ENCODE results near the gene TRAP1.

Gene TRAP1

GRCh38 chr16:3745751-3746355 is 28.5 kb upstream of the TRAP1 start:
- no peaks in the 10 kb centered on the region for H3K9me3 Mint-ChIP-seq
- intact Hi-C loops (cut with micrococcal nuclease): no loop called here
- no peak overlapping the region for H3K4me3 Mint-ChIP-seq
- H3K4me1 Mint-ChIP-seq (ENCODE audit: low read depth): no peaks in the 10 kb centered on the region
- H3K36me3 Mint-ChIP-seq (ENCODE audit: low read depth): peaks cover 99% of the 10 kb centered on the region
- H3K27ac Mint-ChIP-seq: no peak overlapping the region
- H3K27me3 Mint-ChIP-seq: no peaks in the 10 kb centered on the region

GRCh38 chr16:3744018-3744417 is 26.7 kb upstream of the TRAP1 start:
- intact Hi-C loops (cut with micrococcal nuclease): no loop called here
- peaks cover 100% of the 10 kb centered on the region for H3K36me3 Mint-ChIP-seq (ENCODE audit: low read depth)
- H3K27ac Mint-ChIP-seq: no peak overlapping the region
- H3K9me3 Mint-ChIP-seq: no peaks in the 10 kb centered on the region
- no peaks in the 10 kb centered on the region for H3K27me3 Mint-ChIP-seq
- H3K4me3 Mint-ChIP-seq: no peak overlapping the region
- no peaks in the 10 kb centered on the region for H3K4me1 Mint-ChIP-seq (ENCODE audit: low read depth)

- H3K27me3 Mint-ChIP-seq: no peaks in the 10 kb centered on the region
- intact Hi-C loops (cut with micrococcal nuclease): no loop called here
- peaks cover 100% of the 10 kb centered on the region for H3K36me3 Mint-ChIP-seq (ENCODE audit: low read depth)
- H3K4me3 Mint-ChIP-seq: no peak overlapping the region
- H3K27ac Mint-ChIP-seq: no peak overlapping the region
- H3K4me1 Mint-ChIP-seq (ENCODE audit: low read depth): peaks cover 7% of the 10 kb centered on the region
- no peaks in the 10 kb centered on the region for H3K9me3 Mint-ChIP-seq
Measured at GRCh38 chr16:3740934-3741333, 23.6 kb upstream of the TRAP1 start.

- peaks cover 100% of the 10 kb centered on the region for H3K36me3 Mint-ChIP-seq (ENCODE audit: low read depth)
- no peaks in the 10 kb centered on the region for H3K9me3 Mint-ChIP-seq
- intact Hi-C loops (cut with micrococcal nuclease): no loop called here
- H3K27ac Mint-ChIP-seq: no peak overlapping the region
- peaks cover 12% of the 10 kb centered on the region for H3K4me1 Mint-ChIP-seq (ENCODE audit: low read depth)
- H3K27me3 Mint-ChIP-seq: no peaks in the 10 kb centered on the region
- H3K4me3 Mint-ChIP-seq: no peak overlapping the region
Measured at GRCh38 chr16:3740186-3740585, 22.9 kb upstream of the TRAP1 start.

GRCh38 chr16:3739636-3740035 is 22.3 kb upstream of the TRAP1 start:
- no peaks in the 10 kb centered on the region for H3K9me3 Mint-ChIP-seq
- H3K36me3 Mint-ChIP-seq (ENCODE audit: low read depth): peaks cover 100% of the 10 kb centered on the region
- H3K4me3 Mint-ChIP-seq: no peak overlapping the region
- no peak overlapping the region for H3K27ac Mint-ChIP-seq
- no peaks in the 10 kb centered on the region for H3K27me3 Mint-ChIP-seq
- H3K4me1 Mint-ChIP-seq (ENCODE audit: low read depth): peaks cover 18% of the 10 kb centered on the region
- intact Hi-C loops (cut with micrococcal nuclease): no loop called here

GRCh38 chr16:3738541-3738940 is 21.2 kb upstream of the TRAP1 start:
- H3K9me3 Mint-ChIP-seq: no peaks in the 10 kb centered on the region
- H3K27me3 Mint-ChIP-seq: no peaks in the 10 kb centered on the region
- peaks cover 18% of the 10 kb centered on the region for H3K4me1 Mint-ChIP-seq (ENCODE audit: low read depth)
- no peak overlapping the region for H3K27ac Mint-ChIP-seq
- H3K4me3 Mint-ChIP-seq: no peak overlapping the region
- H3K36me3 Mint-ChIP-seq (ENCODE audit: low read depth): peaks cover 100% of the 10 kb centered on the region
- intact Hi-C loops (cut with micrococcal nuclease): no loop called here

- no peak overlapping the region for H3K4me3 Mint-ChIP-seq
- H3K36me3 Mint-ChIP-seq (ENCODE audit: low read depth): peaks cover 100% of the 10 kb centered on the region
- H3K9me3 Mint-ChIP-seq: no peaks in the 10 kb centered on the region
- H3K4me1 Mint-ChIP-seq (ENCODE audit: low read depth): peaks cover 18% of the 10 kb centered on the region
- no peak overlapping the region for H3K27ac Mint-ChIP-seq
- no peaks in the 10 kb centered on the region for H3K27me3 Mint-ChIP-seq
- intact Hi-C loops (cut with micrococcal nuclease): no loop called here
Measured at GRCh38 chr16:3738128-3738527, 20.8 kb upstream of the TRAP1 start.

- intact Hi-C loops (cut with micrococcal nuclease): no loop called here
- Mint-ChIP-seq H3K27ac (no peak overlapping the region), H3K4me3 (no peak overlapping the region), H3K27me3 (no peaks in the 10 kb centered on the region), H3K36me3 (ENCODE audit: low read depth) (peaks cover 100% of the 10 kb centered on the region), H3K9me3 (no peaks in the 10 kb centered on the region), H3K4me1 (ENCODE audit: low read depth) (peaks cover 18% of the 10 kb centered on the region)
Measured at GRCh38 chr16:3737181-3737580, 19.9 kb upstream of the TRAP1 start.

GRCh38 chr16:3736116-3736515 is 18.8 kb upstream of the TRAP1 start:
- peaks cover 18% of the 10 kb centered on the region for H3K4me1 Mint-ChIP-seq (ENCODE audit: low read depth)
- intact Hi-C loops (cut with micrococcal nuclease): no loop called here
- H3K36me3 Mint-ChIP-seq (ENCODE audit: low read depth): peaks cover 100% of the 10 kb centered on the region
- peak overlapping the region; percentile 18 for H3K27ac Mint-ChIP-seq
- H3K9me3 Mint-ChIP-seq: no peaks in the 10 kb centered on the region
- H3K4me3 Mint-ChIP-seq: no peak overlapping the region
- no peaks in the 10 kb centered on the region for H3K27me3 Mint-ChIP-seq

GRCh38 chr16:3735541-3735940 is 18.2 kb upstream of the TRAP1 start:
- Mint-ChIP-seq H3K4me3 (no peak overlapping the region), H3K4me1 (ENCODE audit: low read depth) (peaks cover 18% of the 10 kb centered on the region), H3K36me3 (ENCODE audit: low read depth) (peaks cover 100% of the 10 kb centered on the region), H3K27me3 (no peaks in the 10 kb centered on the region), H3K9me3 (no peaks in the 10 kb centered on the region), H3K27ac (peak overlapping the region; percentile 18)
- intact Hi-C loops (cut with micrococcal nuclease): no loop called here

- H3K27ac Mint-ChIP-seq: peak overlapping the region; percentile 54
- peak overlapping the region; percentile 37 for H3K4me3 Mint-ChIP-seq
- intact Hi-C loops (cut with micrococcal nuclease): no loop called here
- peaks cover 100% of the 10 kb centered on the region for H3K36me3 Mint-ChIP-seq (ENCODE audit: low read depth)
- peaks cover 18% of the 10 kb centered on the region for H3K4me1 Mint-ChIP-seq (ENCODE audit: low read depth)
- H3K27me3 Mint-ChIP-seq: no peaks in the 10 kb centered on the region
- H3K9me3 Mint-ChIP-seq: no peaks in the 10 kb centered on the region
Measured at GRCh38 chr16:3734758-3735221, 17.5 kb upstream of the TRAP1 start.

GRCh38 chr16:3734084-3734757 is 16.9 kb upstream of the TRAP1 start:
- Mint-ChIP-seq H3K36me3 (ENCODE audit: low read depth) (peaks cover 100% of the 10 kb centered on the region), H3K9me3 (no peaks in the 10 kb centered on the region), H3K4me1 (ENCODE audit: low read depth) (peaks cover 18% of the 10 kb centered on the region), H3K27me3 (no peaks in the 10 kb centered on the region), H3K4me3 (no peak overlapping the region), H3K27ac (no peak overlapping the region)
- intact Hi-C loops (cut with micrococcal nuclease): no loop called here

- Mint-ChIP-seq H3K27ac (no peak overlapping the region), H3K9me3 (no peaks in the 10 kb centered on the region), H3K36me3 (ENCODE audit: low read depth) (peaks cover 100% of the 10 kb centered on the region), H3K27me3 (no peaks in the 10 kb centered on the region), H3K4me3 (no peak overlapping the region), H3K4me1 (ENCODE audit: low read depth) (peaks cover 18% of the 10 kb centered on the region)
- intact Hi-C loops (cut with micrococcal nuclease): no loop called here
Measured at GRCh38 chr16:3732171-3732570, 14.8 kb upstream of the TRAP1 start.

- Mint-ChIP-seq H3K4me3 (no peak overlapping the region), H3K27me3 (no peaks in the 10 kb centered on the region), H3K9me3 (no peaks in the 10 kb centered on the region), H3K4me1 (ENCODE audit: low read depth) (peaks cover 14% of the 10 kb centered on the region), H3K36me3 (ENCODE audit: low read depth) (peaks cover 100% of the 10 kb centered on the region), H3K27ac (no peak overlapping the region)
- intact Hi-C loops (cut with micrococcal nuclease): no loop called here
Measured at GRCh38 chr16:3731126-3731935, 14.0 kb upstream of the TRAP1 start.
